IMR-90 (cell line): ENCODE results near the gene HYAL3. TPM values are rescaled to one million over a fixed set of nuclear protein-coding genes. Genes with fewer than 3 reads are reported as not detected.

Source experiments
- ATAC-seq: fragments of 200-7000 bp; cut with Tn5 transposase; 2 replicates; pipeline ENCODE4 v1.9.1; 2020; ENCODE audit warnings: low read depth, mild to moderate bottlenecking, moderate library complexity
- BruUV-seq: library from RNA; stranded (reverse); fragments of 400-500 nt; replicated peaks from 2 replicates; lab custom pipeline; 2021; lab: Mats Ljungman, UMichigan
- CTCF ChIA-PET: fragments of 300-600 bp; formaldehyde crosslinking; extraction: SDS; loops from one replicate; lab custom pipeline; 2021; ENCODE audit warnings: antibody characterized with exemption; lab: Yijun Ruan, JAX
- POLR2A ChIA-PET: fragments of 300-600 bp; sonication (Branson Sonifier 250); formaldehyde crosslinking; loops from one replicate; lab custom pipeline; 2022; ENCODE audit warnings: antibody characterized with exemption; ENCODE audit not compliant: unreplicated experiment; lab: Charles Lee
- DNase-seq: peaks from one replicate; pipeline ENCODE4 v3.0.0; 2013
- H2AFZ ChIP-seq: replicated peaks from 2 replicates; pipeline ENCODE3; 2013; ENCODE audit warnings: low read length, mild to moderate bottlenecking; ENCODE audit not compliant: poor library complexity
- H2AK5ac ChIP-seq: 2 replicates; pipeline ENCODE4 v1.6.1; 2013; ENCODE audit warnings: low read depth, low read length, inconsistent platforms
- H2AK9ac ChIP-seq: replicated peaks from 2 replicates; pipeline ENCODE3; 2013; ENCODE audit warnings: mild to moderate bottlenecking, low read depth, low read length, moderate library complexity; ENCODE audit not compliant: poor library complexity
- H2BK120ac ChIP-seq: 2 replicates; pipeline ENCODE4 v1.6.1; 2013; ENCODE audit warnings: low read depth, low read length, inconsistent platforms
- H2BK15ac ChIP-seq: 3 replicates; pipeline ENCODE4 v1.6.1; 2013; ENCODE audit warnings: low read depth, low read length, inconsistent platforms
- H2BK20ac ChIP-seq: 2 replicates; pipeline ENCODE4 v1.6.1; 2013; ENCODE audit warnings: low read depth, mild to moderate bottlenecking, inconsistent platforms, low read length, moderate library complexity
- H2BK5ac ChIP-seq: 2 replicates; pipeline ENCODE4 v1.6.1; 2013; ENCODE audit warnings: mild to moderate bottlenecking, low read depth, low read length, inconsistent platforms; ENCODE audit not compliant: poor library complexity, severe bottlenecking
- H3K14ac ChIP-seq: replicated peaks from 2 replicates; pipeline ENCODE4 v1.6.1; 2013; ENCODE audit warnings: low read depth, low read length, inconsistent platforms
- H3K18ac ChIP-seq: 2 replicates; pipeline ENCODE4 v1.6.1; 2013; ENCODE audit warnings: low read depth, low read length, control low read depth
- H3K23ac ChIP-seq: 2 replicates; pipeline ENCODE4 v1.6.1; 2013; ENCODE audit warnings: low read depth, low read length, inconsistent platforms
- H3K27ac ChIP-seq: 2 replicates; pipeline ENCODE4 v1.5.1; 2013; ENCODE audit warnings: mild to moderate bottlenecking, control low read depth, low read length; ENCODE audit not compliant: insufficient read depth
- H3K27me3 ChIP-seq: 2 replicates; pipeline ENCODE4 v1.6.1; 2013; ENCODE audit warnings: low read length; ENCODE audit not compliant: control insufficient read depth, insufficient read depth
- H3K36me3 ChIP-seq: 2 replicates; pipeline ENCODE4 v1.6.1; 2013; ENCODE audit warnings: low read length, mixed read lengths; ENCODE audit not compliant: control insufficient read depth, insufficient read depth
- H3K4ac ChIP-seq: 2 replicates; pipeline ENCODE4 v1.6.1; 2013; ENCODE audit warnings: low read depth, low read length, inconsistent platforms
- H3K4me1 ChIP-seq: 2 replicates; pipeline ENCODE4 v1.6.1; 2013; ENCODE audit warnings: low read length, mixed read lengths; ENCODE audit not compliant: control insufficient read depth, insufficient read depth
- H3K4me2 ChIP-seq: 2 replicates; pipeline ENCODE4 v1.6.1; 2013; ENCODE audit warnings: low read depth, mild to moderate bottlenecking, control low read depth, low read length, moderate library complexity
- H3K4me3 ChIP-seq: 2 replicates; pipeline ENCODE4 v1.5.1; 2013; ENCODE audit warnings: low read depth, mild to moderate bottlenecking, control low read depth, low read length, moderate library complexity; ENCODE audit not compliant: insufficient read depth
- H3K56ac ChIP-seq: 2 replicates; pipeline ENCODE4 v1.6.1; 2013; ENCODE audit warnings: low read length, inconsistent platforms; ENCODE audit not compliant: insufficient read depth; ENCODE audit errors: extremely low read depth
- H3K79me1 ChIP-seq, 2 experiments: 2 replicates each; pipeline ENCODE4 v1.6.1; 2013; ENCODE audit warnings: low read length in 2 of 2, inconsistent platforms in 1 of 2, low read depth in 1 of 2
- H3K9ac ChIP-seq: 2 replicates; pipeline ENCODE4 v1.6.1; 2013; ENCODE audit warnings: low read depth, low read length, control low read depth
- H3K9me1 ChIP-seq: 2 replicates; pipeline ENCODE4 v1.6.1; 2013; ENCODE audit warnings: low read length, inconsistent platforms; ENCODE audit not compliant: insufficient read depth
- H3K9me3 ChIP-seq: 2 replicates; pipeline ENCODE4 v1.6.1; 2013; ENCODE audit warnings: low read length; ENCODE audit not compliant: control insufficient read depth, insufficient read depth
- H4K20me1 ChIP-seq: 2 replicates; pipeline ENCODE4 v1.6.1; 2013; ENCODE audit warnings: low read length, inconsistent platforms; ENCODE audit not compliant: insufficient read depth
- H4K5ac ChIP-seq: 2 replicates; pipeline ENCODE4 v1.6.1; 2013; ENCODE audit warnings: mild to moderate bottlenecking, low read depth, low read length, control low read depth
- H4K8ac ChIP-seq, 2 experiments: 2 replicates each; pipeline ENCODE4 v1.6.1; 2013; ENCODE audit warnings: low read depth in 2 of 2, low read length in 2 of 2, control low read depth in 1 of 2, inconsistent platforms in 1 of 2
- H4K91ac ChIP-seq: 2 replicates; pipeline ENCODE4 v1.6.1; 2013; ENCODE audit warnings: low read depth, low read length, inconsistent platforms; ENCODE audit not compliant: insufficient read depth
- BHLHE40 ChIP-seq: fragments of 150-350 bp; IDR thresholded peaks from 2 replicates; pipeline ENCODE4 v1.6.1; 2016; ENCODE audit warnings: mild to moderate bottlenecking, low read depth, low read length
- CHD1 ChIP-seq: IDR thresholded peaks from 2 replicates; pipeline ENCODE4 v1.6.1; 2012; ENCODE audit warnings: low read depth, low read length, improper control_type of control experiment
- MAFK ChIP-seq: IDR thresholded peaks from 2 replicates; pipeline ENCODE4 v1.6.1; 2012; ENCODE audit warnings: low read depth, low read length, improper control_type of control experiment
- MAZ ChIP-seq: IDR thresholded peaks from 2 replicates; pipeline ENCODE4 v1.6.1; 2012; ENCODE audit warnings: low read depth, mild to moderate bottlenecking, low read length, improper control_type of control experiment, moderate library complexity, borderline replicate concordance
- MXI1 ChIP-seq: IDR thresholded peaks from 2 replicates; pipeline ENCODE4 v1.6.1; 2012; ENCODE audit warnings: low read depth, mild to moderate bottlenecking, low read length, moderate library complexity, borderline replicate concordance
- POLR2A ChIP-seq: IDR thresholded peaks from 2 replicates; pipeline ENCODE4 v1.6.1; 2012; ENCODE audit warnings: mild to moderate bottlenecking, low read depth, low read length
- RAD21 ChIP-seq: IDR thresholded peaks from 2 replicates; pipeline ENCODE4 v1.6.1; 2012; ENCODE audit warnings: low read length, improper control_type of control experiment
- RCOR1 ChIP-seq: IDR thresholded peaks from 2 replicates; pipeline ENCODE4 v1.6.1; 2012; ENCODE audit warnings: mild to moderate bottlenecking, low read length, improper control_type of control experiment; ENCODE audit not compliant: insufficient replicate concordance
- RFX5 ChIP-seq: IDR thresholded peaks from 2 replicates; pipeline ENCODE4 v1.8.0; 2012; ENCODE audit warnings: low read depth, mild to moderate bottlenecking, low read length, moderate library complexity
- SMC3 ChIP-seq: fragments of 150-350 bp; IDR thresholded peaks from 2 replicates; pipeline ENCODE4 v1.6.1; 2016; ENCODE audit warnings: low read depth, mild to moderate bottlenecking, antibody characterized with exemption, low read length, moderate library complexity
- WGBS, 2 experiments: methylation state at CpG; one replicate each; pipeline versions ENCODE4 v1.1.5 to v1.1.7; 2013; ENCODE audit warnings: missing lambda C conversion rate in 2 of 2; ENCODE audit not compliant: insufficient read length in 1 of 2; ENCODE audit errors: extremely low coverage in 2 of 2; 5-methylcytosine and 5-hydroxymethylcytosine counted together
- dilution Hi-C: fragments of 300-500 bp; cut with HindIII; formaldehyde crosslinking; loops from one replicate; pipeline ENCODE4 v1.14.3; 2018; ENCODE audit warnings: low sequenced_read_pairs; ENCODE audit not compliant: unreplicated experiment
- in situ Hi-C: fragments of 300-500 bp; cut with MboI; formaldehyde crosslinking; loops from 3 replicates; pipeline ENCODE4 v1.14.3; 2019; ENCODE audit warnings: low sequenced_read_pairs, inconsistent platforms, mixed read lengths
- intact Hi-C: fragments of 100-400 bp; cut with micrococcal nuclease; formaldehyde crosslinking; loops from 2 replicates; pipeline ENCODE4 v1.10.0; 2022
- polyA plus RNA-seq, 3 experiments: library from polyadenylated mRNA; depleted of rRNA; stranded (reverse); fragments of >200 nt; gene quantifications; 2 replicates each; pipeline ENCODE4 v1.2.3, GENCODE V29; 2012; ENCODE audit warnings: low replicate concordance in 1 of 3
- total RNA-seq: library from RNA; depleted of rRNA; stranded (reverse); fragments of >200 nt; gene quantifications from 2 replicates; pipeline ENCODE4 v1.2.3, GENCODE V29; 2012
- TF ChIP-seq, protein P1 (sequence below): fragments of 150-350 bp; IDR thresholded peaks from 2 replicates; pipeline ENCODE4 v1.6.1; 2017; ENCODE audit warnings: mild to moderate bottlenecking, antibody characterized with exemption, low read length, low read depth
- TF ChIP-seq, protein P2 (sequence below): conservative IDR thresholded peaks from 2 replicates; pipeline ENCODE4 v1.5.1; 2012; ENCODE audit warnings: mild to moderate bottlenecking, low read depth, low read length, improper control_type of control experiment
- TF ChIP-seq, protein P3 (sequence below): fragments of 150-350 bp; IDR thresholded peaks from 2 replicates; pipeline ENCODE4 v1.6.1; 2016; ENCODE audit warnings: low read depth, mild to moderate bottlenecking, low read length, moderate library complexity, borderline replicate concordance

HYAL3 gene
- total and polyA plus RNA-seq, 2 of the 4 experiments (the other 2 are of a cell fraction): 2.7 to 5.7 TPM

DNA sequence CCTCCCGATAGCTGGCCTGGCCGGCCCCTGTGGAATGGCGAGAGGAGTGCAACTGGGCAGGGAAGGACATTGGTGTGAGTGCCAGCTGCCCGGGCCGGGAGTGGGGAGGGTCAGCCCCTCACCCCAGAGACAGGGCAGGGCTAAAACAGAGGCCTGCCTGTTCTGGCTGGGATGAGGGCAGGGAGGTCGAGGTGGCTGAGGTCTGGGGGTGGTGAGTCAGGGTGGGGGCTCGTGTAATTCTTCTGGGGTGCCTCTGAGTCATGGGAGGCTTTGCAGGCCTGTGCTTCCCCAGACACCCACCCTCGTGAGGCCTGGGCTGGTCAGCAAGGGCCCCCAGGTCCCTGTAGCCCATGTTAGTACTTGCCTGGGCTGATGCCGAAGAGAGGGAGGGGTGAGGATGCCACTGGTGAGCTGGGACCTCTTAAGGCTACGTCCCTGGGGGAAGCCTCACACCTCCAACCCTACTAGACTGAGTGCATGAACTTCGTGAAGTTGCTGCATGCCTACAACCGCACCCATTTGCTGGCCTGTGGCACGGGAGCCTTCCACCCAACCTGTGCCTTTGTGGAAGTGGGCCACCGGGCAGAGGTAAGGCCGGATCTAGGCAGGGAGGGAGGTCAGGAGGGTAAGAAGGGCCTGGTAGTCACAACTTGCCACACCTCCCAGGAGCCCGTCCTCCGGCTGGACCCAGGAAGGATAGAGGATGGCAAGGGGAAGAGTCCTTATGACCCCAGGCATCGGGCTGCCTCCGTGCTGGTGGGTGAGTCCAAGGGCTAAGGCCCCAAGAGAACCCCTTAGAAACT lies 28.6 kb downstream of the HYAL3 start:
- Histone ChIP-seq H3K18ac (peak overlapping the region; percentile 11; the same call in 1 of the 2 replicates), H3K79me1 (peaks cover 3 to 40% of the 10 kb centered on the region in 2 experiments; a peak in 3 of 4 replicates), H4K8ac (peak overlapping the region in 1 of 2 experiments; percentile 94; a peak in 2 of 4 replicates), H2BK20ac (peak overlapping the region; percentile 49), H2BK5ac (peak overlapping the region; percentile 83), H3K9me3 (no peaks in the 10 kb centered on the region), H3K4me3 (no peak overlapping the region), H4K20me1 (no peaks in the 10 kb centered on the region), H3K27ac (peak overlapping the region; percentile 8; the same call in 1 of the 2 replicates), H3K27me3 (no peaks in the 10 kb centered on the region), H3K4me1 (peaks cover 50% of the 10 kb centered on the region), H3K23ac (peak overlapping the region; percentile 45; the same call in 1 of the 2 replicates), H3K56ac (no peak overlapping the region), H3K9me1 (peaks cover 31% of the 10 kb centered on the region), H3K36me3 (peaks cover 12% of the 10 kb centered on the region; the same call in 1 of the 2 replicates), H2AK9ac (peak overlapping the region; percentile 95), H2BK120ac (peak overlapping the region; percentile 95), H4K91ac (peak overlapping the region; percentile 91), H2BK15ac (peak overlapping the region; percentile 86; the same call in 1 of the 3 replicates), H2AK5ac (peak overlapping the region; percentile 98), H2AFZ (peak overlapping the region; percentile 71), H3K4ac (peak overlapping the region; percentile 98), H3K9ac (0 out of 2 replicates have a peak overlapping the region, but pooled peaks have one; percentile 10), H4K5ac (peak overlapping the region; percentile 46), H3K4me2 (peak overlapping the region; percentile 71), H3K14ac (peak overlapping the region; percentile 92)
- ChIA-PET CTCF (interaction anchor here (1.3 to 2.2 kb wide), 2 partner anchors 10 to 44 kb away, joined by 4 to 7 read pairs; no protein-coding TSS in a partner anchor), POLR2A (no interaction called here)
- ATAC-seq (no peak), DNase-seq (peak; percentile 37)
- in situ Hi-C loops (loop anchor here (5.0 kb wide), 2 partner anchors 43 to 78 kb away; partner anchors contain the start of gene GNAT1), dilution Hi-C loops (no loop called here), intact Hi-C loops (no loop called here)
- BruUV-seq: no TSS peak
- 58% methylated on average over 2 of the region's 19 CpGs; no CpG with 5 or more reads in 1 of the 2 experiments for WGBS, 2 experiments
- TF ChIP-seq, protein P1, sequence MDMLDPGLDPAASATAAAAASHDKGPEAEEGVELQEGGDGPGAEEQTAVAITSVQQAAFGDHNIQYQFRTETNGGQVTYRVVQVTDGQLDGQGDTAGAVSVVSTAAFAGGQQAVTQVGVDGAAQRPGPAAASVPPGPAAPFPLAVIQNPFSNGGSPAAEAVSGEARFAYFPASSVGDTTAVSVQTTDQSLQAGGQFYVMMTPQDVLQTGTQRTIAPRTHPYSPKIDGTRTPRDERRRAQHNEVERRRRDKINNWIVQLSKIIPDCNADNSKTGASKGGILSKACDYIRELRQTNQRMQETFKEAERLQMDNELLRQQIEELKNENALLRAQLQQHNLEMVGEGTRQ: no peak
- TF ChIP-seq BHLHE40 (no peak), RCOR1 (no peak), SMC3 (no peak), MXI1 (no peak), MAFK (no peak), RFX5 (no peak), CHD1 (no peak), RAD21 (no peak), POLR2A (no peak), MAZ (0 out of 2 replicates have a peak, but pooled peaks have one; percentile 24)
- TF ChIP-seq, protein P2, sequence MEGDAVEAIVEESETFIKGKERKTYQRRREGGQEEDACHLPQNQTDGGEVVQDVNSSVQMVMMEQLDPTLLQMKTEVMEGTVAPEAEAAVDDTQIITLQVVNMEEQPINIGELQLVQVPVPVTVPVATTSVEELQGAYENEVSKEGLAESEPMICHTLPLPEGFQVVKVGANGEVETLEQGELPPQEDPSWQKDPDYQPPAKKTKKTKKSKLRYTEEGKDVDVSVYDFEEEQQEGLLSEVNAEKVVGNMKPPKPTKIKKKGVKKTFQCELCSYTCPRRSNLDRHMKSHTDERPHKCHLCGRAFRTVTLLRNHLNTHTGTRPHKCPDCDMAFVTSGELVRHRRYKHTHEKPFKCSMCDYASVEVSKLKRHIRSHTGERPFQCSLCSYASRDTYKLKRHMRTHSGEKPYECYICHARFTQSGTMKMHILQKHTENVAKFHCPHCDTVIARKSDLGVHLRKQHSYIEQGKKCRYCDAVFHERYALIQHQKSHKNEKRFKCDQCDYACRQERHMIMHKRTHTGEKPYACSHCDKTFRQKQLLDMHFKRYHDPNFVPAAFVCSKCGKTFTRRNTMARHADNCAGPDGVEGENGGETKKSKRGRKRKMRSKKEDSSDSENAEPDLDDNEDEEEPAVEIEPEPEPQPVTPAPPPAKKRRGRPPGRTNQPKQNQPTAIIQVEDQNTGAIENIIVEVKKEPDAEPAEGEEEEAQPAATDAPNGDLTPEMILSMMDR: no peak
- TF ChIP-seq, protein P3, sequence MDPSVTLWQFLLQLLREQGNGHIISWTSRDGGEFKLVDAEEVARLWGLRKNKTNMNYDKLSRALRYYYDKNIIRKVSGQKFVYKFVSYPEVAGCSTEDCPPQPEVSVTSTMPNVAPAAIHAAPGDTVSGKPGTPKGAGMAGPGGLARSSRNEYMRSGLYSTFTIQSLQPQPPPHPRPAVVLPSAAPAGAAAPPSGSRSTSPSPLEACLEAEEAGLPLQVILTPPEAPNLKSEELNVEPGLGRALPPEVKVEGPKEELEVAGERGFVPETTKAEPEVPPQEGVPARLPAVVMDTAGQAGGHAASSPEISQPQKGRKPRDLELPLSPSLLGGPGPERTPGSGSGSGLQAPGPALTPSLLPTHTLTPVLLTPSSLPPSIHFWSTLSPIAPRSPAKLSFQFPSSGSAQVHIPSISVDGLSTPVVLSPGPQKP: no peak
